ENCODE data around the gene RPL13.

RPL13 gene

DNA sequence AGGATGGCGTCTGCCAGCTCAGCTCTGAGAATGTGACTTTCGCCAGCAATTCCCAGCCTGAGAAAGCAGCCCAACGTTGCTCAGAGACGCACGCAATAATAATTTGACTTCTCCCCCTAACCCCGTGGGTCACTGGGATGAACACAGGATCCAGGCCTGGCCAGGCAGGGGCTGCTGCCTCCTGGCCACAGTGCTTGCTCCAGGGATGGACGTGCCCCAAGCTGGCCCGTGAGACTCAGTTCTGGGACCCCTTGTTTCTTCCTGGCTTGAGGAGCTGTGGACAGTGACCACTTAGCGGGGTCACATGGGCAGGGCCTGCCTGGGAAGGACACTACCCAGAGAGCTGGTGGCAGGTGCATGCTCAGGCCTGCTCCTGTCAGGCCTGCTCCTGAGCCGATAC is 39.4 kb downstream of the RPL13 start:
- in situ Hi-C loops (cut with HindIII; ENCODE audit: low sequenced_read_pairs): no loop called here
- no peak overlapping the region for H3K4me3 ChIP-seq (ENCODE audit: low read depth, low read length)
- no peak for DNase-seq (ENCODE audit: low read depth)
- TF ChIP-seq, protein P1, sequence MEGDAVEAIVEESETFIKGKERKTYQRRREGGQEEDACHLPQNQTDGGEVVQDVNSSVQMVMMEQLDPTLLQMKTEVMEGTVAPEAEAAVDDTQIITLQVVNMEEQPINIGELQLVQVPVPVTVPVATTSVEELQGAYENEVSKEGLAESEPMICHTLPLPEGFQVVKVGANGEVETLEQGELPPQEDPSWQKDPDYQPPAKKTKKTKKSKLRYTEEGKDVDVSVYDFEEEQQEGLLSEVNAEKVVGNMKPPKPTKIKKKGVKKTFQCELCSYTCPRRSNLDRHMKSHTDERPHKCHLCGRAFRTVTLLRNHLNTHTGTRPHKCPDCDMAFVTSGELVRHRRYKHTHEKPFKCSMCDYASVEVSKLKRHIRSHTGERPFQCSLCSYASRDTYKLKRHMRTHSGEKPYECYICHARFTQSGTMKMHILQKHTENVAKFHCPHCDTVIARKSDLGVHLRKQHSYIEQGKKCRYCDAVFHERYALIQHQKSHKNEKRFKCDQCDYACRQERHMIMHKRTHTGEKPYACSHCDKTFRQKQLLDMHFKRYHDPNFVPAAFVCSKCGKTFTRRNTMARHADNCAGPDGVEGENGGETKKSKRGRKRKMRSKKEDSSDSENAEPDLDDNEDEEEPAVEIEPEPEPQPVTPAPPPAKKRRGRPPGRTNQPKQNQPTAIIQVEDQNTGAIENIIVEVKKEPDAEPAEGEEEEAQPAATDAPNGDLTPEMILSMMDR (IDR thresholded peaks at IDR 0.05; ENCODE audit: low read depth, low read length, missing control alignments): no peak

DNA sequence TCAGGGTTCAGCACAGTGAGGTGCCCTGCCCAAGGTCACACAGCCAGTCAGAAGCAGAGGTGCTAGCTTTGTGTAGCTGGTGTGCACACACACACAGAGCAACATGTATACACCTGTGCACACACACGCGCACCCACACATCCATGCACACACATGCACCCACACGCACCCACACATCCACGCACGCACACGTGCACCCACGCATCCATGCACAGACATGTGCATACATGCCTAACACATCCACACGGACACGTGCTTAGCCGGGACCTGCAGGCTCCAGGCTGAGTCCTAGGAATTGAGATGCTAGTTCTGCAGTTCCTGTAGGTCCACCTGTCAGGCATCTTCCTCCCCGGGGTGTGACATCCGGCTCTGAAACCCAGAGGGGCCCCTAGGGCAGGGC is 39.9 kb downstream of the RPL13 start:
- in situ Hi-C loops (cut with HindIII; ENCODE audit: low sequenced_read_pairs): no loop called here
- no peak overlapping the region for H3K4me3 ChIP-seq (ENCODE audit: low read depth, low read length)
- no peak for DNase-seq (ENCODE audit: low read depth)
- TF ChIP-seq, protein P1 (IDR thresholded peaks at IDR 0.05; ENCODE audit: low read depth, low read length, missing control alignments): no peak

DNA sequence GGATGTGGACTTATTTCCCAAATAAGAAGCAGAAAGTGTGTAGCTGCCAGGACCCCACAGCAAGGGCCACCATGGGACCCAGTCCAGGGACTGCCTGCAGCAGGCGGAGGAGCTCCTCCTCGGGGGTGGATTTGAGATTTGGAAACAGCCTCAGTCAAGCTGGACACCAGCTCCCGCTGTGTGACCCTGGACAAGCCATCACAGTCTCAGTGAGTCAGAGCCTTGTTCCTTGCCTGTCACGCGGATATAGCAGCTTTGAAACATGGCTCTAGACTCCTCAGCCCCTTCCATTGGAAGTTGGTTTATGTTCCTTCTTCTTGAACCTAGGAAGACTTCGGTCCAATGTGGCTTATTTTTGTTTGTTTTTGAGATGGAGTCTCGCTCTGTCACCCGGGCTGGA is 40.5 kb downstream of the RPL13 start:
- TF ChIP-seq, protein P1 (IDR thresholded peaks at IDR 0.05; ENCODE audit: low read depth, low read length, missing control alignments): no peak
- no peak for DNase-seq (ENCODE audit: low read depth)
- H3K4me3 ChIP-seq (ENCODE audit: low read depth, low read length): no peak overlapping the region
- in situ Hi-C loops (cut with HindIII; ENCODE audit: low sequenced_read_pairs): no loop called here

DNA sequence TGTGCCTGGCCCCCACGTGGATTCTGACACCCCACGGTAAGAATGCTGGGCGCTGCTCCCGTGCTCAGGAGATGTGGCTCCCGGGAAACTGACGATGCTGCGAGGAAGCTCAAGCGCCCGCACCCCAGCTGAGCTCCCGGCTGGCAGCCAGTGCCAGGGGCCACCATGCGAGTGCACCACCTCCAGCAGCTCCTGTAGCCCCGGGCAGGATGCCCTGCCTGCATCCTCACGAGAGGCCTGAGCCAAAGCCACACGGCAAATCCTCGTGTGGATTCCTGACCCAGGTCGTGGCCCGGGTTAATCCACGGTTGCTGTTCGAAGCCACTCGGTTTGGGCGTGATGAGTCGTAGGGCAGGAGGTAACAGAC is 41.4 kb downstream of the RPL13 start:
- in situ Hi-C loops (cut with HindIII; ENCODE audit: low sequenced_read_pairs): no loop called here
- no peak overlapping the region for H3K4me3 ChIP-seq (ENCODE audit: low read depth, low read length)
- no peak for DNase-seq (ENCODE audit: low read depth)
- TF ChIP-seq, protein P1 (IDR thresholded peaks at IDR 0.05; ENCODE audit: low read depth, low read length, missing control alignments): no peak

DNA sequence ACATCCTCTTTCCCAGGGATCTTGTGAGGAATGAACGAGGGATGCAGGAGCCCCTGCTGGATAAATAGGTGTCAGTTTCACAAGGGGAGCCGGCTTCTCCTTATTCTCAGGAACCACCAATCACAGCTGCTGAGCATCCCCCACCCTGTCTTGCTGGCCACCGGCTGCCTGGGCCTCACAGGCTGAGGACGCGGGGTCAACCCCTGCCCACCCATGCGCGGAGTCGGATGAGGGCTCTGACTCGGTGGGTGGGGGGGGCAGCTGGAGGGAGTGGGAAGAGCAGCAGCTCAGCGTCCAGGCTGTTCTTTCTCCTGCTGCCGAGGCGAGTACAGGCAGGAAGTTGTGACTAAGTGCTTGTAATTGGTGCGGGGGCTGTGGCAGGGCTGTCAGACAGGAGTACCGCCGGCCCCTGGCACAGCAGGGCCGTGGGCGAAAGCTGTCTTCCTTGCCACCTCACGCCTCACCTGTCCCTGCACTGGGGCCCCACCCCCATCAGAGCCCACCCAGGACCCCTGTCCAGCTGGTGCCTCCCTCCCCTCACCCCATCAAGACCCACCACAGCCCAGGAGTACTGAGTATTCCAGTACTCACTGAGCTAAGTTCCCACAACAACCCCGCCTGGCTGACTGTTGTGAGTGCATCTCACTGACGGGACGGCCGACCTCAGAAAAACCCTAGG is 41.9 kb downstream of the RPL13 start:
- TF ChIP-seq, protein P1 (IDR thresholded peaks at IDR 0.05; ENCODE audit: low read depth, low read length, missing control alignments): no peak
- H3K4me3 ChIP-seq (ENCODE audit: low read depth, low read length): no peak overlapping the region
- in situ Hi-C loops (cut with HindIII; ENCODE audit: low sequenced_read_pairs): no loop called here
- DNase-seq (ENCODE audit: low read depth): no peak

DNA sequence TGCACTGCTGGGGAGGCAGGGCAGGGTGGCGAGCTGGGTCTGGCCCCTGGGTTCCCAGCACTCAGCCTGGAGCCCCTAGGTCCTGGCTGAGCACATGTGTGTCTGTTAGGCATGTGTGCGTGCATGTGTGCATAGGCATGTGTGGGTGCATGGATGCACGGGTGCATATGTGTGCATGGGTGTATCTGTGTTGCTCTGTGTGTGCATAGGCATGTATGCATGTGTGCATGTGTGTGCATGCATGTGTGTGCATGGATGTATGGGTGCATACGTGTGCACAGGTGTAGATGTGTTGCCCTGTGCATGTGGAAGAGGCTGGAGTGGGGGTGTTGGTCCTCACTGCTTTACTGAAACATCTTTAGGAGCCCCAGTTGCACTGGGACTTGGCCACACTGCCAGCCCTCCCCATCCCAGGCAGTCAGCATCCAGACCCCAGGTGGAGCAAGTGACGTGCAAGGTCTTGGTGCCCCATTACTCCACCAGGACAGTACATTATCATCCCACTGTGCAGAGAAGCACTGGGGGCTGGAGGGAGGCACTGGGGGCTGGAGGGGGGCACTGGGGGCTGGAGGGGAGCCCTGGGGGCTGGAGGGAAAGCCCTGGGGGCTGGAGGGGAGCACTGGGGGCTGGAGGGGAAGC is 42.6 kb downstream of the RPL13 start:
- in situ Hi-C loops (cut with HindIII; ENCODE audit: low sequenced_read_pairs): no loop called here
- DNase-seq (ENCODE audit: low read depth): no peak
- TF ChIP-seq, protein P1 (IDR thresholded peaks at IDR 0.05; ENCODE audit: low read depth, low read length, missing control alignments): no peak
- H3K4me3 ChIP-seq (ENCODE audit: low read depth, low read length): no peak overlapping the region
